H1 (cell line): ENCODE measurements around the gene UMODL1. TPM values are rescaled to one million over a fixed set of nuclear protein-coding genes. Genes with fewer than 3 reads are reported as not detected.

Experiments used
- ATF3 ChIP-seq: IDR thresholded peaks from 2 replicates; pipeline ENCODE4 v1.6.1; 2011; ENCODE audit warnings: low read depth, mild to moderate bottlenecking, low read length; ENCODE audit not compliant: insufficient read depth
- BCL11A ChIP-seq, 2 experiments: IDR thresholded peaks; one replicate each; pipeline ENCODE4 v1.6.1; 2011; ENCODE audit warnings: low read depth in 2 of 2, low read length in 2 of 2, mild to moderate bottlenecking in 2 of 2
- CEBPB ChIP-seq: IDR thresholded peaks from 2 replicates; pipeline ENCODE4 v1.6.1; 2012; ENCODE audit warnings: low read depth, low read length
- HDAC6 ChIP-seq: IDR thresholded peaks from one replicate; pipeline ENCODE4 v1.7.1; 2012; ENCODE audit warnings: low read depth, mild to moderate bottlenecking, inconsistent platforms, low read length, moderate library complexity
- PHF8 ChIP-seq: fragments of 200-600 bp; sonication (generic); conservative IDR thresholded peaks from 2 replicates; pipeline ENCODE4 v1.7.1; 2012; ENCODE audit warnings: low read depth, mild to moderate bottlenecking, inconsistent platforms, low read length, moderate library complexity
- ZNF274 ChIP-seq: IDR thresholded peaks from 2 replicates; pipeline ENCODE4 v1.7.0; 2012; ENCODE audit warnings: low read length, borderline replicate concordance; ENCODE audit errors: extremely low read depth
- polyA plus RNA-seq, 7 experiments: library from polyadenylated mRNA; depleted of rRNA in 3 of 7; stranded (reverse) in 5 of 7; unstranded in 2 of 7; fragments of >200 nt in 5 of 7; fragments of 200-250 nt in 2 of 7; gene quantifications; 1 replicate in 5 of 7; 2 replicates in 1 of 7; 4 replicates in 1 of 7; pipeline versions ENCODE4 v1.2.1 to v1.2.3, GENCODE V29; 2011 to 2013; ENCODE audit warnings: missing spikeins in 2 of 7, mixed read lengths in 2 of 7
- total RNA-seq: library from RNA; stranded (reverse); fragmentation: NEBNext Ultra II Directional; extraction: Animal tissue kit (Norgen Biotek cat#: 25700); gene quantifications from 2 replicates; pipeline ENCODE4 v1.2.1, GENCODE V29; 2021
- TF ChIP-seq, protein P1 (sequence below): fragments of 300-600 bp; sonication (generic); IDR thresholded peaks from 2 replicates; pipeline ENCODE4 v1.7.1; 2012; ENCODE audit warnings: low read length, moderate library complexity, mild to moderate bottlenecking, inconsistent platforms; ENCODE audit not compliant: insufficient replicate concordance

UMODL1 gene
- total and polyA plus RNA-seq, 2 of the 8 experiments (the other 6 are each of a cell fraction or from before 2014, with no cell fraction given), result not detected

DNA sequence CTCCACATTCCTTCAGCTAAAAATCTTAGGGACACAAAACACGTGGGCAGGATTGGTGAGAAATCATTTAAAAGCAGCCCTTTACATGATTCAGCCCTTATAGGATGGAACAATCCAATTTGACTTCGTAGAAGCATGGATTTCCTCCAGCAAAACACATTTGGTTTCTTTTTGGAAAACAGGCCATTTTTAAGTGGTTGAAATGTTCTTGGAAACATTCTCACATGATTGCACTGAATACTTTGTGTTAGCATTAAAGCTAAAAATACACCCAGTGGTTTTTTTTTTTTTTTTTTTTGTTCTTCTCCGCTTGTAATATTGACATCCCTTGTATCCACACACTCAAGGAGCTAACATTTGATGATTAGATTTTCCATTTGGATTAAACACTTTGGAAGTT lies 105.7 kb downstream of the UMODL1 start (continued):
- TF ChIP-seq, protein P1, sequence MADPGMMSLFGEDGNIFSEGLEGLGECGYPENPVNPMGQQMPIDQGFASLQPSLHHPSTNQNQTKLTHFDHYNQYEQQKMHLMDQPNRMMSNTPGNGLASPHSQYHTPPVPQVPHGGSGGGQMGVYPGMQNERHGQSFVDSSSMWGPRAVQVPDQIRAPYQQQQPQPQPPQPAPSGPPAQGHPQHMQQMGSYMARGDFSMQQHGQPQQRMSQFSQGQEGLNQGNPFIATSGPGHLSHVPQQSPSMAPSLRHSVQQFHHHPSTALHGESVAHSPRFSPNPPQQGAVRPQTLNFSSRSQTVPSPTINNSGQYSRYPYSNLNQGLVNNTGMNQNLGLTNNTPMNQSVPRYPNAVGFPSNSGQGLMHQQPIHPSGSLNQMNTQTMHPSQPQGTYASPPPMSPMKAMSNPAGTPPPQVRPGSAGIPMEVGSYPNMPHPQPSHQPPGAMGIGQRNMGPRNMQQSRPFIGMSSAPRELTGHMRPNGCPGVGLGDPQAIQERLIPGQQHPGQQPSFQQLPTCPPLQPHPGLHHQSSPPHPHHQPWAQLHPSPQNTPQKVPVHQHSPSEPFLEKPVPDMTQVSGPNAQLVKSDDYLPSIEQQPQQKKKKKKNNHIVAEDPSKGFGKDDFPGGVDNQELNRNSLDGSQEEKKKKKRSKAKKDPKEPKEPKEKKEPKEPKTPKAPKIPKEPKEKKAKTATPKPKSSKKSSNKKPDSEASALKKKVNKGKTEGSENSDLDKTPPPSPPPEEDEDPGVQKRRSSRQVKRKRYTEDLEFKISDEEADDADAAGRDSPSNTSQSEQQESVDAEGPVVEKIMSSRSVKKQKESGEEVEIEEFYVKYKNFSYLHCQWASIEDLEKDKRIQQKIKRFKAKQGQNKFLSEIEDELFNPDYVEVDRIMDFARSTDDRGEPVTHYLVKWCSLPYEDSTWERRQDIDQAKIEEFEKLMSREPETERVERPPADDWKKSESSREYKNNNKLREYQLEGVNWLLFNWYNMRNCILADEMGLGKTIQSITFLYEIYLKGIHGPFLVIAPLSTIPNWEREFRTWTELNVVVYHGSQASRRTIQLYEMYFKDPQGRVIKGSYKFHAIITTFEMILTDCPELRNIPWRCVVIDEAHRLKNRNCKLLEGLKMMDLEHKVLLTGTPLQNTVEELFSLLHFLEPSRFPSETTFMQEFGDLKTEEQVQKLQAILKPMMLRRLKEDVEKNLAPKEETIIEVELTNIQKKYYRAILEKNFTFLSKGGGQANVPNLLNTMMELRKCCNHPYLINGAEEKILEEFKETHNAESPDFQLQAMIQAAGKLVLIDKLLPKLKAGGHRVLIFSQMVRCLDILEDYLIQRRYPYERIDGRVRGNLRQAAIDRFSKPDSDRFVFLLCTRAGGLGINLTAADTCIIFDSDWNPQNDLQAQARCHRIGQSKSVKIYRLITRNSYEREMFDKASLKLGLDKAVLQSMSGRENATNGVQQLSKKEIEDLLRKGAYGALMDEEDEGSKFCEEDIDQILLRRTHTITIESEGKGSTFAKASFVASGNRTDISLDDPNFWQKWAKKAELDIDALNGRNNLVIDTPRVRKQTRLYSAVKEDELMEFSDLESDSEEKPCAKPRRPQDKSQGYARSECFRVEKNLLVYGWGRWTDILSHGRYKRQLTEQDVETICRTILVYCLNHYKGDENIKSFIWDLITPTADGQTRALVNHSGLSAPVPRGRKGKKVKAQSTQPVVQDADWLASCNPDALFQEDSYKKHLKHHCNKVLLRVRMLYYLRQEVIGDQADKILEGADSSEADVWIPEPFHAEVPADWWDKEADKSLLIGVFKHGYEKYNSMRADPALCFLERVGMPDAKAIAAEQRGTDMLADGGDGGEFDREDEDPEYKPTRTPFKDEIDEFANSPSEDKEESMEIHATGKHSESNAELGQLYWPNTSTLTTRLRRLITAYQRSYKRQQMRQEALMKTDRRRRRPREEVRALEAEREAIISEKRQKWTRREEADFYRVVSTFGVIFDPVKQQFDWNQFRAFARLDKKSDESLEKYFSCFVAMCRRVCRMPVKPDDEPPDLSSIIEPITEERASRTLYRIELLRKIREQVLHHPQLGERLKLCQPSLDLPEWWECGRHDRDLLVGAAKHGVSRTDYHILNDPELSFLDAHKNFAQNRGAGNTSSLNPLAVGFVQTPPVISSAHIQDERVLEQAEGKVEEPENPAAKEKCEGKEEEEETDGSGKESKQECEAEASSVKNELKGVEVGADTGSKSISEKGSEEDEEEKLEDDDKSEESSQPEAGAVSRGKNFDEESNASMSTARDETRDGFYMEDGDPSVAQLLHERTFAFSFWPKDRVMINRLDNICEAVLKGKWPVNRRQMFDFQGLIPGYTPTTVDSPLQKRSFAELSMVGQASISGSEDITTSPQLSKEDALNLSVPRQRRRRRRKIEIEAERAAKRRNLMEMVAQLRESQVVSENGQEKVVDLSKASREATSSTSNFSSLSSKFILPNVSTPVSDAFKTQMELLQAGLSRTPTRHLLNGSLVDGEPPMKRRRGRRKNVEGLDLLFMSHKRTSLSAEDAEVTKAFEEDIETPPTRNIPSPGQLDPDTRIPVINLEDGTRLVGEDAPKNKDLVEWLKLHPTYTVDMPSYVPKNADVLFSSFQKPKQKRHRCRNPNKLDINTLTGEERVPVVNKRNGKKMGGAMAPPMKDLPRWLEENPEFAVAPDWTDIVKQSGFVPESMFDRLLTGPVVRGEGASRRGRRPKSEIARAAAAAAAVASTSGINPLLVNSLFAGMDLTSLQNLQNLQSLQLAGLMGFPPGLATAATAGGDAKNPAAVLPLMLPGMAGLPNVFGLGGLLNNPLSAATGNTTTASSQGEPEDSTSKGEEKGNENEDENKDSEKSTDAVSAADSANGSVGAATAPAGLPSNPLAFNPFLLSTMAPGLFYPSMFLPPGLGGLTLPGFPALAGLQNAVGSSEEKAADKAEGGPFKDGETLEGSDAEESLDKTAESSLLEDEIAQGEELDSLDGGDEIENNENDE, result no peak
- TF ChIP-seq BCL11A (IDR thresholded peaks at IDR 0.05; ENCODE audit: low read depth in 2 of 2, low read length in 2 of 2) (no peak), ZNF274 (no peak), PHF8 (no peak), ATF3 (no peak), HDAC6 (no peak), CEBPB (no peak)
